GM12891 (cell line): ENCODE measurements around the gene PRODH2.

Experiments
- DNase-seq: peaks from one replicate; pipeline ENCODE4 v3.0.0; 2011; ENCODE audit warnings: low spot score; ENCODE audit not compliant: insufficient read length
- FAIRE-seq: peaks from 2 replicates; lab custom pipeline; 2011; peaks lifted over from hg19 to GRCh38; lab: Jason Lieb, UNC
- PAX5 ChIP-seq: IDR thresholded peaks from 2 replicates; pipeline ENCODE4 v1.6.1; 2011; ENCODE audit warnings: low read length, moderate library complexity, mild to moderate bottlenecking; ENCODE audit not compliant: insufficient read depth, severe bottlenecking
- POLR2A ChIP-seq: IDR thresholded peaks from 2 replicates; pipeline ENCODE4 v1.6.1; 2011; ENCODE audit warnings: low read depth, low read length, control low read depth
- POLR2AphosphoS5 ChIP-seq: IDR thresholded peaks from 2 replicates; pipeline ENCODE4 v1.6.1; 2011; ENCODE audit warnings: low read depth, low read length, control low read depth
- POU2F2 ChIP-seq: IDR thresholded peaks from 2 replicates; pipeline ENCODE4 v1.6.1; 2011; ENCODE audit warnings: low read depth, mild to moderate bottlenecking, control low read depth, low read length, moderate library complexity
- SPI1 ChIP-seq: IDR thresholded peaks from 2 replicates; pipeline ENCODE4 v1.6.1; 2011; ENCODE audit warnings: low read depth, low read length, control low read depth
- TAF1 ChIP-seq: IDR thresholded peaks from 2 replicates; pipeline ENCODE4 v1.6.1; 2011; ENCODE audit warnings: low read depth, low read length, control low read depth

Gene PRODH2

GRCh38 chr19:35788205-35788960, 24.3 kb downstream of the PRODH2 start:
- TF ChIP-seq TAF1 (no peak), POLR2AphosphoS5 (no peak), POU2F2 (no peak), PAX5 (no peak), SPI1 (no peak), POLR2A (no peak)
- FAIRE-seq (no peak), DNase-seq (no peak)

DNA sequence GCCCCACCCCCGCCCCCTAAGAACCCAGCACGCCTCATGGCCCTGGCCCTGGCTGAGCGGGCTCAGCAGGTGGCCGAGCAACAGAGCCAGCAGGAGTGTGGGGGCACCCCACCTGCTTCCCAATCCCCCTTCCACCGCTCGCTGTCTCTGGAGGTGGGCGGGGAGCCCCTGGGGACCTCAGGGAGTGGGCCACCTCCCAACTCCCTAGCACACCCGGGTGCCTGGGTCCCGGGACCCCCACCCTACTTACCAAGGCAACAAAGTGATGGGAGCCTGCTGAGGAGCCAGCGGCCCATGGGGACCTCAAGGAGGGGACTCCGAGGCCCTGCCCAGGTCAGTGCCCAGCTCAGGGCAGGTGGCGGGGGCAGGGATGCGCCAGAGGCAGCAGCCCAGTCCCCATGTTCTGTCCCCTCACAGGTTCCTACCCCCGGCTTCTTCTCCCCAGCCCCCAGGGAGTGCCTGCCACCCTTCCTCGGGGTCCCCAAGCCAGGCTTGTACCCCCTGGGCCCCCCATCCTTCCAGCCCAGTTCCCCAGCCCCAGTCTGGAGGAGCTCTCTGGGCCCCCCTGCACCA, 25.3 kb downstream of the PRODH2 start:
- FAIRE-seq = no peak
- TF ChIP-seq POLR2A (no peak), PAX5 (no peak), TAF1 (no peak), POU2F2 (no peak), POLR2AphosphoS5 (no peak), SPI1 (no peak)
- no peak for DNase-seq

DNA sequence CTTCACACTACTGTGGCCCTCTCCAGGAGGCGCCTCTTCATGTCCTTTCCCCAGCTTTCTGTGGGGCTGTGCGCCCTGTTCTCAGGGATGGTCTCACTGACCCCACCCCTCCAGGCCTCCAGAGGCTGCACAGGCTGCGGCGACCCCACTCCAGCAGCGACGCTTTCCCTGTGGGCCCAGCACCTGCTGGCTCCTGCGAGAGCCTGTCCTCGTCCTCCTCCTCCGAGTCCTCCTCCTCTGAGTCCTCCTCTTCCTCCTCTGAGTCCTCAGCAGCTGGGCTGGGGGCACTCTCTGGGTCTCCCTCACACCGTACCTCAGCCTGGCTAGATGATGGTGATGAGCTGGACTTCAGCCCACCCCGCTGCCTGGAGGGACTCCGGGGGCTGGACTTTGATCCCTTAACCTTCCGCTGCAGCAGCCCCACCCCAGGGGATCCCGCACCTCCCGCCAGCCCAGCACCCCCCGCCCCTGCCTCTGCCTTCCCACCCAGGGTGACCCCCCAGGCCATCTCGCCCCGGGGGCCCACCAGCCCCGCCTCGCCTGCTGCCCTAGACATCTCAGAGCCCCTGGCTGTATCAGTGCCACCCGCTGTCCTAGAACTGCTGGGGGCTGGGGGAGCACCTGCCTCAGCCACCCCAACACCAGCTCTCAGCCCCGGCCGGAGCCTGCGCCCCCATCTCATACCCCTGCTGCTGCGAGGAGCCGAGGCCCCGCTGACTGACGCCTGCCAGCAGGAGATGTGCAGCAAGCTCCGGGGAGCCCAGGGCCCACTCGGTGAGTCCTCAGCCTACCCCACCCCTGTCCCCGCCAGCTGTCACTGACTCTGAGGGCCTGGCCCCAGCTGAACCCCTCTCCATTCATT, 26.1 kb downstream of the PRODH2 start:
- DNase-seq = no peak

DNA sequence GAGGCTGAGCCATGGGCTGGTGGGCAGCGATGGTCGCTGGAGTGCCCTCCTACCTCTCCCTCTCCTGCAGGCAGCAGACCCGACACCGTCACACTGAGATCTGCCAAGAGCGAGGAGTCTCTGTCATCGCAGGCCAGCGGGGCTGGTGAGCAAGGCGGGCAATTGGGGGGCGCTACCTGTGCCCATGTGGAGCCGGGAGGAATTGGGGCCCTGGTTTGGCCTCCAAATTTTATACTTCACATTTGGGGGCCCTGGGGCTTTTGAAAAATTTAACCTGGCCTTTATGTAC, 27.4 kb downstream of the PRODH2 start:
- FAIRE-seq (no peak), DNase-seq (no peak)

More for the DNA sequence above, 26.1 kb downstream of the PRODH2 start:
- TF ChIP-seq POU2F2 (no peak), POLR2A (no peak), POLR2AphosphoS5 (no peak), SPI1 (no peak), PAX5 (no peak), TAF1 (no peak)
- no peak for FAIRE-seq

DNA sequence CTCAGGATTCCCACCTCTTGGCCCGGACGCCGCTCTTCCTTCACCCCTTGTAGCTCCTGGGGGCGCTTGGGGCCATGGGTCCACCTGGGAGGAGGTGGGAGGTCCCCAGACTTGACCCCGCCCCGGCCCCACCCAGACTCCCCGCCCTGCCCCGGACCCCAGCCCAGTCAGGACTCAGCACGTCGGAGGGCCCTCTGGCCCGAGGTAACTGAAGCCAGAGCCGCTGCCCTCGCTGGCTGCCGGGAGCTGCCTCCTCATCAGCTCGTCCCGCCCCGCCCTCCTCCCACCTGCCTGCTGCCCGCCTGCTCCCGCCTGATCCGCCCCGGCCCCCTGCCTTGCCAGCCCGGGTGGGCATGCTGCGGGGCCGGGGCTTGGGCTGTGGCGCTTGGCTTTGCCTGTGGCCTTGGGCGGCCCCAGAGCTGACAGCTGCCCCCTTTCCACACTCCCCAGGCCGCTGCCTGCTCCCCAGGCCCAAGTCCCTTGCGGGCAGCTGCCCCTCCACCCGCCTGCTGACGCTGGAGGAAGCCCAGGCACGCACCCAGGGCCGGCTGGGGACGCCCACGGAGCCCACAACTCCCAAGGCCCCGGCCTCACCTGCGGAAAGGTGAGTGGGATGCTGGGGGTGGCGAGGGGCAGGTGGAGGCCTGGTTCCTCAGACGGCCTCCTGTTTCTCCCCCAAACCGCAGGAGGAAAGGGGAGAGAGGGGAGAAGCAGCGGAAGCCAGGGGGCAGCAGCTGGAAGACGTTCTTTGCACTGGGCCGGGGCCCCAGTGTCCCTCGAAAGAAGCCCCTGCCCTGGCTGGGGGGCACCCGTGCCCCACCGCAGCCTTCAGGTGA, 27.9 kb downstream of the PRODH2 start:
- FAIRE-seq (no peak), DNase-seq (no peak)
- TF ChIP-seq TAF1 (no peak), PAX5 (no peak), POLR2A (no peak), SPI1 (no peak), POU2F2 (no peak), POLR2AphosphoS5 (no peak)

More for the DNA sequence above, 27.4 kb downstream of the PRODH2 start:
- TF ChIP-seq TAF1 = no peak
- no peak for TF ChIP-seq POLR2A
- no peak for TF ChIP-seq POU2F2
- TF ChIP-seq SPI1 = no peak
- no peak for TF ChIP-seq PAX5
- no peak for TF ChIP-seq POLR2AphosphoS5

DNA sequence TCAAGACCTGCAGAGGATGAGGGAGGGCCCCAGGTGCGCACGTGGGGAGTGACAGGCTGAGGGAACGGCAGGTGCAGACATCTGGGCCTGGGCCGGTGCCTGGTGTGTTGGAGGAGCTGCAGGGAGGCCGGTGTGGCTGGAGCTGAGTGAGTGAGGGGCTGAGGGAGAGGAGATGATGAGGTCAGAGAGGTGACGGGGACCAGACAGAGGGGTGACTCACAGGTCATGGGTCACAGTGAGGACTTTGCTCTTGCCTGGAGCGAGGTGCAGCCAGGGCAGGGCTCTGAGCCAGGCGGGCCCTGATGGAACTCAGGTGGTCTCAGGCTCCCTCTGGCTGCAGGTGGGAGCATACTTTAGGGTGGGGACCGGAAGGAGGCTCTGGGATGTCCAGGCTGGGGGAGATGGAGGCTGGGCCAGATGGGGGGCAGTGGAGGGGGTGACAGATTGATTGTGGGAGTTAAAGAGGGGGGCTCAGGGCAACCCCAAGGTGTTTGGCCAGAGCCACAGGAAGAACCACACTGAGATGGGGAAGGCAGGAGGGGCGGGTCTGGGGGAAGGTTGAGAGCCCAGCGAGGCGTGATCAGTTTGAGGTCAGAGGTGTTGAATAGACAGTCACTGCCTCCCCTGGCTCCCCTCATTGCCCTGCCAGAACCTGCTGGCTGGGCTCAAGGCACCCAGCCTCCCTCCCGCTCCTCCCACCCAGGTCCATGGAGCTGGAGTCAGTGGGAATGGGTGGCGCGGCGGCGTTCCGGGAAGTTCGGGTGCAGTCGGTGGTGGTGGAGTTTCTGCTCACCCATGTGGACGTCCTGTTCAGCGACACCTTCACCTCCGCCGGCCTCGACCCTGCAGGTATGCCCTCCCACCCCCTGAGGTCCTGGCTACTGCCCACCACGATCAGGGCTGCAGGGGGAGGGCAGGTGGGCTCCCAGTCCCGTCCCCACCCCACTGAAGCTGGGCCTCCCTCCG, 28.9 kb downstream of the PRODH2 start:
- FAIRE-seq = no peak
- no peak for DNase-seq
- TF ChIP-seq POLR2A (no peak), POLR2AphosphoS5 (no peak), PAX5 (no peak), SPI1 (no peak), TAF1 (no peak)

GRCh38 chr19:35782589-35782988, 30.1 kb downstream of the PRODH2 start:
- TF ChIP-seq PAX5 (no peak), SPI1 (no peak), TAF1 (no peak), POLR2AphosphoS5 (no peak), POLR2A (no peak), POU2F2 (no peak)
- FAIRE-seq (no peak), DNase-seq (no peak)

GRCh38 chr19:35781650-35782049, 31.0 kb downstream of the PRODH2 start:
- TF ChIP-seq POU2F2 (no peak), PAX5 (no peak), SPI1 (no peak), TAF1 (no peak), POLR2A (no peak), POLR2AphosphoS5 (no peak)
- DNase-seq (no peak), FAIRE-seq (no peak)
